CD4-positive, alpha-beta T cell treated with Interleukin-4 for 1 hour (primary cell): ENCODE measurements around the gene COL7A1.

Experiments
- DNase-seq, 2 donors: peaks; one replicate each; pipeline ENCODE4 v3.0.0-alpha.2; 2020 to 2022

The COL7A1 gene

DNA sequence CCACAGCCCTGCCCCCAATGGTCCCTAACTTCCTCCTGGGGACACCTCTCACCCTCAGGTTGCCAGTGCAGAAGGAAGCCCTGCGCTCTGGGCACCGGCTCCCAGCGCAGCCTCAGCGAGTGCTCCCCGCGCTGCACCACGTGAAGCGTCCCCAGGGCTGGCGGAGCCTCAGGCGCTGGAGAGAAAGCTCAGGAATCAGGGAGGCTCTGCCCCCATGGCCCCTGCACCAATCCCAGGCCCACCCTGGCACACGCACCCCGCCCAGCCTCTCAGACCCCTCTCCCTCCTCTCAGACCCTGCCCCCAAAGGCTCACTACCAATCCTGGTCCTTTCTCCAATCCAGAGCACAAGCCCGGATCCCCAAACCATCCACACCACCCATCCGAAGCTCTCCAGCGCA lies 6.9 kb downstream of the COL7A1 start:
- no peak for DNase-seq

DNA sequence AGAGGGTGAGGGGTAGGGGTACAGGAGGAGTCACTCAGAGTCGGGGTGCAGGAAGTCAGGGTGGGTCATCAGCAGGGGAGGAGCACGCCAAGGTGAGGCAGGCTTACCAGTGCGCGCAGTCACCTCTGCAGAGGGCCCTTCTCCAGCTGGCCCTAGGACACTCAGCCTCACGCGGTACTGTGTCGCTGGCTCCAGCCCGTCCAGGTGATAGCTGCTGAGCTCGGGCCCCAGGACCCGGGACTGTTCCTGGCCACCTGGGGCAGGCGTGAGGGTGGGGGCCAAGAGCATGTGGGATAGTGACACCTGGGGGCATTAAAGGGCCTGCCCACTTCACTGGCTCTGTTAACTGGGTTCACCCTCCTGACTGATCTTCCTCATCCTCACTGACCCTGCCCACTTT lies 7.4 kb downstream of the COL7A1 start:
- DNase-seq, result no peak

DNA sequence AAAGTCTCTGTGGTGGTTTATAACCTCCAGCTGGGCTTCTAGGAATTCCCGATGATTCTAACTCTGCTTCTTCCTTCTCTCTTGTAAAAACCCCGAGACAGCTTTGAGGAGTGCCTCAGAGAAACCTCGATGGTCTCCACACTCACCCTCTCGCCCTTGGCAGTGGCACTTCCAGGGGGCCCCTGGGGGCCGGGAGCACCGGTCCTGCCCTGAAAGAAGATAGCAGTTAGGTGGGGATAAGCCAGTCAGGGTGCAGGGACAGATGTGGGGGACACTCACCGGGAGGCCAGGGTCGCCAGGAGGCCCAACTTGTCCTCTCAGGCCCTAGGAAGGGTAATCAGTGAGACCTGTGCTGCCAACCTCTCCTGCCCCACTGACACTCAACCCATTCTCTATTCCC lies 9.7 kb downstream of the COL7A1 start:
- DNase-seq, result no peak

DNA sequence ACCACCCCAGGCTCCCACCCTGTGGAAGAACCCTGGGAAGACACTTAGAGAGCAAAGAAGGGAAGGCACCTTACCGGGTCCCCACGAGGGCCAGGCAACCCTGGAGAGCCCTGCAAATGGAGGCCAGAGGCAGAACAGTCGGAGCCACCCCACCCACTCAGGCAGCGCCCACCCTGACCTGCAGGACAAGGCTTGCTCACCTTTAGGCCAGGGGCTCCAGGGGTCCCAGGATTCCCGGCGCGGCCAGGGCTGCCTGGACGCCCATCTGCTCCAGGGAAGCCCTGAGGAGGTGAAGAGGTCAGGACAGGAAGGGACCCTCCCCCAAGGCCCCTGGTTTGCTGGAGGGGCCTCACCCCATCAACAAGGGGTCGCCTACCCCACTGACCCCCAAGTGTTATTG lies 10.3 kb downstream of the COL7A1 start:
- DNase-seq, result no peak

DNA sequence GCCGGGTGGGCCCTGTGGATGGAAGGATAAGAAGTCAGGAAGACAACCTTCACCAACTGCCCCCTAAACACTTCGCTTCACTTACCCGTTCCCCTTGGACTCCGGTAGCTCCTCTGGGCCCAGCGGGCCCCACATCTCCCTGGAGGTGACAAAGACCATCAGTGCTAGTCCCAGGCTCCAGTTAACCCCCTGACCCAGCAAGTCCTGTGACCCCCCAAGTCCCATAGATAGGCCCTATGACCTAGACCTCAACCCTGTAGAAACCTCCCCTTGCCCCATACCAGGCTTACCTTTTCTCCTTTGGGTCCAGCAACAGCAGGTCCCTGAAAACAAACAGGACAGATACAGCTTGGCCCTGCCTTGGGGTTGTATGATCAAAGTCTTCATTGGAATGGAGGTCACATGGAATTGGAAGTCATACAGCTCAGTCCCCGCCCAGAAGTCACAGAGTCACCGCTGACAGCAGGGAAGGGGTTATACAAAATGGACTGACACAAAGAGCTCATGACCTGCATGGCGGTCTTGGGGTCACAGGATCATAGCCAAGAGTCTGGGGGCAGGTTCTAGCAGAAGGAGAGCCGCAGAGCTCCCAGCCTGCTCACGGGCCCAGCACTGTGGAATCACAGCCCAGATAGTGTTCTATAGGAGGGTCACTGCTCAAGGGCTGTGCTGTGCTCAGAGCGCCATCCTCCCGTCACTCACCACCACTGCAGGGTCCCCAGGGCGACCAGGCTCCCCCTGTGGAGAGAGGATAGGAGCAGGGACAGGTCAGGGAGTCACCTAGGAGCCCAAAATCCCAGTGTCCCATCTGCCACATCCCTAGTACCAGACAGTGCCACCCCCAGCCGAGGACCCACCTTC lies 13.3 kb downstream of the COL7A1 start:
- no peak for DNase-seq

DNA sequence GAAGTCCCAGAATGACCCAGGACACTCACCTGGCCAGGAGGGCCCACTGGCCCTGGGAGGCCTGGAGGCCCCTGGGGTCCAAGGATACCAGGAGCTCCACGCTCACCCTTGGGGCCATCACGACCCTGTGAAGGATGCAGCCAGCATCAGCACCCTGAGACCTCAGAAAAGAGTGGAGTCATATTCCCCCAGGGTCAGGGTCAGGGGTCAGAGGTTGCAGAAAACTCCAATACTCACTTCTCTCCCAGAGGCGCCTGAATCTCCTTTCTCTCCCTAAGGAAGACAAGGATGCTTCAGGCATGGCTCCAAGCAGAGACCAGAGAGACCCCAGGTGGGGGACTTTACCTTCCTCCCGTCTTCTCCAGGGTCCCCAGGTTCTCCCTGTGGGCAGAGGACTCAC lies 18.5 kb downstream of the COL7A1 start:
- no peak for DNase-seq

DNA sequence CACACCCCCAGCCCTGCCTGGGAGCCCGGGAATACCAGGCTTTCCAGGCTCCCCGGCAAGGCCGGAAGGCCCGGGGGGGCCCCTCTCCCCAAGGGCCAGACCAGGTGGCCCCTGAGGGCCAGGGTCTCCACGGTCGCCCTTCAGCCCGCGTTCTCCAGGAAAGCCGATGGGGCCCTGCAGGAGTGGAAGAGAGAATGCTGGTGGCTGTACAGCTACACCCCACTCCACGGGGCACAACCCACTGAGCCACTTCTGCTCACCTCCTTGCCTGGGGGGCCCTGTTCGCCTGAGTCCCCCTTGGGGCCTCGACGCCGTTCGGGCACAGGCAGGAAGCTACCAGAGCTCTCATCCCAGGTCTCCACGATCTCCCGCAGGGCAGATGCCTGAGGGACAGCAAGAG lies 19.8 kb downstream of the COL7A1 start:
- DNase-seq, result no peak

DNA sequence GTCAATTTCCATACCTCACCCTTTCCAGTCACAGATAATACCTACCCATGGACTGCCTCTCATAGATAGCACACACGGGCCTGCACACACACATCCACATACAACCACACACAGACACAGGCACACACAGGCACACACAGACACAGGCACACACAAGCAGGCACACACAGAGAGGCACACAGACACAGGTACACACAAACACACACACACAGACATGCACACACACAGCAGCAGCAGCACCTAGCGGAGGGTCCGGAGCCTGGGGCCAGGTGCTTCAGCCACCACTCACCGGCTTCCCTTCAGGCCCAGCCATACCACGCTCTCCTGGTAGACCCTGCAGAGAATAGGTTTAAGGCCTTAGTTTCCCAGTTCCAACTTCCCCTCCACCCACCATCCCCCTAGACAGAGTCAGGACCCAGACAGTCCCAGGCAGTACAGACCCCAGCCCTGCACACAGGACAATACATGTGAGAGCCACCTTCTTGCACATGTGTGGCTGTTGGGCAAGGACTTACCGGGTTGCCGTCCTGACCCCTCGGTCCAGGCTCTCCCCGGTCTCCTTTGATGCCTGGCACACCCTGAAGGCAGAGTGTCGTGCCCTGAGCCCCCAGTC lies 21.1 kb downstream of the COL7A1 start:
- DNase-seq, result no peak

DNA sequence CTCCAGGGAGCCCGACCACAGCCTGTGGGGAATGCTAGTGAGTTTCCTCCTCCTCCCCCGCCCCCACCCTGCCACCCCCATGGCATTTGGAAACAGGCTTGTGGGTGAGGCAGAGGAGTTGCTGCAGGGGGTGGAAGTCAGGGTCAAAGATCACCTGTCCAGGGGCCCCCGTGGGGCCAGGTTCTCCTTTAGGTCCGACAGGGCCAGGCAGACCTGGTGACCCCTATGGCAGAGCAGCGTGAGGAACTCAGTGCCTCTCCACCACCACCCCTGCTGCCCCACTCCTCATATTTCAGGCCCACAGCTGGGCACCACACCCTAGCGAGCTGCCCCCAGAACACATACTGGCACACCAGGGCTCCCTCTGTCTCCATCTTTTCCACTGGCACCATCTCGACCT lies 22.6 kb downstream of the COL7A1 start:
- no peak for DNase-seq

DNA sequence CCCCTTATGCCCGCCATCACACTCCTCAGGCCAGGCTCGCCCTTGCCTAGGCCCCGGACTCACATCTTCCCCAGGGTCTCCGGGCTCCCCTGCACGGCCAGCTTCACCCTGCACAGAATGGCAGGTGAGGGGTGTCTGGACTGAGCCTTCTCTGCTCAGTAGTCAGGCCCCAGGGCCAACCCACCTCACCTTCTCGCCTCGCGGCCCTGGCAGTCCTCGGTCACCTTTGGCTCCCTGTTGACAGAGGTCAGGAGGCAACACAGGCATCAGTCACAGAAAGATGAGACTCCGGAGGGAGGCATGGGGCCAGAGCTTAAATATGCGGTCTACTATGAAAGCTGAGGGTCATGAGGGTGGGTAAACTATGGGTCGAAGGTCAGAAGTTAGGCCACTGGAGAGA lies 23.2 kb downstream of the COL7A1 start:
- DNase-seq, result no peak

DNA sequence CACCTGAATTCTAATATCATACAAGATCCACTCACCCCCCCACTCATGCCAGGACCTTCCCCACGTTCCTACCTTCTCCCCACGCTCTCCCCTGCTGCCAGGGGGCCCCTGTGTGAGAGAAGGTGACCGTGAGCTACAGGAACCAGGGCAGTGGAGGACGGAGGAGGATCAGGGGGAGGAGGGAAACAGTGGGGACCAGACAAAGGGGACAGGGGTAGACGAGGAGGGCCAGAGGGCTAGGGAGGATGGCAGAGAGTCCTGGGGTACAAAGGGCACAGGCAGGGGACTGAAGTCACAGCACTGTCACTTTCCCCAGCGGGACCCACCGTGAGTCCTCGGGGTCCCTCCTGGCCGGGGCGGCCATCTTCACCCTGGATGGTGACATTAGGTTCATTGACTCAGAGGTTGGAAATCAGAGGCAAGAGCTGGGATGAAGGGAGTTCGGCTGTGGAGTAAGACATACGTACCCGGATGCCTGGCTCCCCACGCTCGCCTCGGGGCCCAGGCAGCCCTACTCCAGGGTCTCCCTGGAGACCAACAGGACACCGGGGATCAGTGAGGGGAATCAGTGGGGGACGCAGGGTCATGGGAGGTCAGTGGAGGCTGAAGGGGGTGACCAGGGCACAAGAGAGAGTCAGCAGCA lies 25.2 kb downstream of the COL7A1 start:
- DNase-seq, result no peak

DNA sequence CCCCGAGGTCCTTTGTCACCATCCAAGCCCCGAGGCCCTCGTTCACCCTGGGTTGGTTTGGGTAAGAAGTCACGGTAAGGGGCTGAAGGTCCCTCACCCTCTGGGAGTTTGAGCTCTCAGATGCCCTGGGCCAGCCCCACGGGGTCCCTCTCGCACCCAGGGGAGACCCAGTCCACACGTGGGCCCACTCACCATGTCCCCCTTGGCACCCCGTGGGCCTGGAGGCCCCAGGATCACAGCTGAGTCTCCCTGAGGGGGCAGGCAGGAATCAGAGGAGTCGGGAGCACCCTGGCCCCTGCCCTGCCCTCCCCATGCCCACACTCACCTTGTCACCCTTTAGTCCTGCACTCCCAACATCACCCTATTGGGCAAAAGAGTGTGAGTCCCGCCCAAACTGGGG lies 25.7 kb downstream of the COL7A1 start:
- DNase-seq, result no peak

DNA sequence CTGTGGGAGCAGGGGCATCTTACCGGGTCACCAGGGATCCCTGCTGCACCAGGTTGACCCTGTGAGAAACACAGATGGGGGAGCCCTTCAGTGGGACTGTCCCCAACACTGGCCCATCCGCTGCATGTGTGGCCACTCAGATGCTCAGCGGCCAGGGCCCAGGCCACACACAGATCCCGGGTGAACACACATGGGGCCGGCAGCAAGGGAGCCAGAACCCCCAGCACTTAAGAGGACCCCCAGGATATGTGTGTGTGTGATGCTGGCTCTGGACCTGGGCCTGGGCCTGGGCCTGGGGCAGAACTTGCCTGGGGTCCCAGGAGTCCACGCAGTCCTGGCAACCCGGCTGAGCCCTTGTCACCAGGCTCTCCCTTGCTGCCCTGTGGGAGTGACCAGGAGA lies 26.7 kb downstream of the COL7A1 start:
- DNase-seq, result no peak

DNA sequence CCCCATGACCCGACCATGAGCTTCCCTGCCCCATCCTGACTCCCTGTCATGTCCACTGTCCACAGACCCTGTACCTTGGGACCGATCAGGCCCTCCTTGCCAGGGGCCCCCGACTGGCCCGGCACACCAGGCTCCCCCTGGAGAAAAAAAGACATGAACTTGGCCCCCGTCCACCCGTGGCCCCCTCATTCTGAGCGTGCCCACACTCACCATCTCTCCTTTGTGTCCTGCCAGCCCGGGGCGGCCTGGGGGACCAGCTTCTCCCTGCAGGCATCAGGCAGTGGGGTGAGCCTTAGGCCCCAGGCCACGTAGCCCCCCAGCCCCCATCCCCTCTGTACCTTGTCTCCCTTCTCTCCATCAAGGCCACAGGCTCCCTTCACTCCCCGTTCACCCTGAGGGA lies 27.6 kb downstream of the COL7A1 start:
- no peak for DNase-seq

DNA sequence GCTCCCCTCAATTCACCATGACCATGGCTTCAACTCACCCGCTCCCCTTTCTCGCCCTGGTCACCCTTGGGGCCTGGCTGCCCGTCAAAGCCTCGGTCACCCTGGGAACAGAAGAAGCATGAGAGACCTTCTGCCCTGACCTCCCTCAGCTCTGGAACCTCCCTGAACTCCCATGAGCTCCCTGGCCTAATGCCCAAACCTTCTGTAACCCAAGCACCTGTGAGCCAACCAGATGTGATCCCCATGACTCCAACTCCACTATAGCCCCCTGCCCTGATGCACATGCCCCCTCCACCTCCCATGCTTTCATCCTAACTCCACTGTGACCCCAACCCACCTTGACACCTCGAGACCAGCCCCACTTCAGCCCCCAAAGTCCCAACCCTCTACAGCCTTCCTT lies 28.0 kb downstream of the COL7A1 start:
- no peak for DNase-seq

DNA sequence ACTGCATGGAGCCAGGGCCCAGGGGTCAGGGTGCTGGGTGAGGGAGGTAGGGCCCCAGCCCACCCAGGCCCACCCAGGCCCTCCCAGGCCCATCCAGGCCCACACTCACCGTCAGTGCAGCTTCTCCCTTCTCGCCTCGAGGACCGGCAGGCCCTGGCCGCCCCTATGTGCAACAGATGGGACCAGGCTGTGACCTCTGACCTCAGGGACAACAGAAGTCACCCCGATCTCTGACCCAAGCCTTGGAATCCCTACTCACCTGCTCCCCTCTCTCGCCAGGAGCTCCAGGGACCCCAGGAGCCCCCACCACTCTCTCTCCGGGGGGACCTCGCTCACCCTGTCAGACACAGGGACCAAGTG lies 28.7 kb downstream of the COL7A1 start:
- no peak for DNase-seq

DNA sequence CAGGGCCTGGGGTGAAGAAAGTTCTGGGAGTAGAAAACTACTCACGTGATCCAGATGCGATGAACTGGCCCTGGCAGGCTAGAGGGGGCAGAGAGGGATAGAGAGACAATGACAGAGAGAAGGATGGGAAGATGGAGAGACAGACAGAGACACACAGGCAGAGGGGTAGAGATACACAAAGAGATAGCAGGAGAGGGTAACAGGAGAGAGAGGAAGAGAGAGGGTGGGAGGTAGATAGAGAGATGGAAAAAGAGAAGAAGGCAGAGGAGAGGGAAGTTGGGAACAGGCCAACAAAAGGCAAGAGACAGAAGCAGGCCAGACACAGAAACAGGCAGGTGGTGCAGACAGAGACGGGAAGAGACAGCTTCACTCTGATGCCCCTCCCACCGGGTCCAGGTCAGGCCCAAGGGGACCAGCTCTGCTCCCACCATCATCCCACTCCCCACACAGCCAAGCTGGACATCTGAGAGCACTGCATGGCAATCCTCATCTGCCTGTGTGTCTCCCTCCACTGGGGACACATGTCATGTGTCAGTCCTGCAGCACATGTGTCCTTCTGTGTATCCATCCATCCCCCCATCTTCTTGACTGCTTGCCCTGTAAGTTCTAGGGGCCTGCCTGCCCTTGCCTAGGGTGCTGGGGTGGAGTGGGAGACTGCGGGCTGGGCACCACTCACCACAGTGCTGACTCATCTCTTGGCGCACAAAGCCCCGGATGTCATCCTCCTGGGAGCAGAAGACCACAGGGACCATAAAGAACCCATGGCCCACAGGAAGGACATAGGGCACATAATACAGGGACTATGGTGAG lies 29.3 kb downstream of the COL7A1 start:
- DNase-seq, result peak in 1 of 2 donors; percentile 48

DNA sequence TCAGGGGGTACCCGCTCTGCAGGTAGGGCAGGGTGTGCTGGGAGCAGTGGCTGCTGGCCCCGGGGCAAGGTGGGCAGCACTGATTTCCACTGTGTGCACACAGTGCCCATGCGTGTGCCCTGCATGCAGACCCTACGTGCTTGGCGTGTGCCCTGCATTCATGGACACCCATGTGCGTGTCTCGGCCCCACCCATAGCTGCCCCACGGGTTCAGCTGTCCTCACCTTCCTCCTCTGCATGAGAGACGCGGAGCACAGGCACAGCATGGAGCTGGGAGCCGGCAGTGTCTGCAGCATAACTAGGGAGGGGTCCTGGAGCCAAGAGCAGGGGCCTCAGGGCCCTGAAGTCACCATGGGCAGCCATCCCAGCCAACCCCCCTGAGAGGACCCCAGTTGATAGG lies 29.9 kb downstream of the COL7A1 start:
- DNase-seq, result no peak

DNA sequence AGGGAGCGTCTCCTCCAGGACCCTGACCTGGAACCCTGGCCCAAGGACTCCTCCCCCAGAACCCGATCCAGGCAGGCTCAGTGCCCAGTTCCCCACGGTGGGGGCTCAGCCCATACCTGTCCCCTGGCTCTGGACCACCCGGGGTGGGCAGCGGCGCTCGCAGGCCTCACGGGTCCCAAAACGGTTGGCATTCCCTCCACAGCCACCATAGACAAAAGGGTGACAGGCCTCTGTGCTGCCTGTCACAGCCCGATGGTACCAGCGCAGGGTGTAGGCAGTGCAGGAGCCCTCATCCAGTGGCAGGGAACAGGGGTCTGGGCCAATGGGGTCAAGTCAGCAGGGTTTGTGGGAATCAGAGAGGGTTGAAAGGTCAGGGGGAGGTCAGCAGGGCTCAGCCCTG lies 30.5 kb downstream of the COL7A1 start:
- DNase-seq, result no peak

DNA sequence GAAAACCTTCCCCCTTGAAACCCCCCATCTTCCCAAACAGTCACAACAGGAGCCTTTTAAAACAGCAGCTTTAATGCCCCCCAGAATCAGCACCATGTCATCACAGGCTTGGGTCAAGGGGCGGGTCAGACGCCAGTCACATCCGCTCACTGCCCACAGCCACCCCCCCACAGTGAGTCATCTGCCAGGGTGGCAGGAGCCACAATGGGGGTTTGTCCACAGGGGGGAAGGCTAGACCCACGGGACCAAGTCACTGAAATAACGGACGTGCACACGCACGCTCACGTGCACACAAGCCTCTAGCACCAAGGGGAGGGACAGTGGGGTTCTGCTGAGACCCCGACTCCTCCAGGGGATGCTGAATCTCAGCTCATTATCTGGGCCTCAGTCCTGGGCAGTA lies 31.1 kb downstream of the COL7A1 start:
- DNase-seq, result peak; percentile 58 to 84

DNA sequence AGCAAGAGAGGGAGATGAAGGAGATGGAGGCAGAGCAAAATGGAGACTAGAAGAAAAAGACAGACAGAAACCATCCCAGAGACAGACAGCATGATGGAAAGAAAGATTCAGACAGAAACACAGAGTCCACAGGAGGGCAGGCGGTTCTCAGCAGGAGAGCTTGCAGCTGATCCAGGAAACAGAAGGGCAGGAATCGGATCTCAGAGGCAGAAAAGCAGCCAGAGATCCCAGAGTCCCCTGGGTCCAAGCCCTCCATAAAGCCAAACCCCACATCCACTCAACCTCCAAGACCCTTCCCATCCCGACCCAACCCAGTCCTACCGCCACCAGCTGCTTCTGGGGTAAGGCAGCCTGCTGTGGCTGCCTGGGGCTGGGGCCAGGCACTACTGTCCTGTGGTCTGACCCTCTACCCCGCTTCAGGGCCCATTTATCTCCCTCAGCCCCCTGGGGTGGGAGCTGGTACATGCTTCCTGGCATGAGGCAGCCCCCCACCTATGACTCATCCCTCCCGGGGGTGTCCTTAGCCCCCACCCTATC lies 31.7 kb downstream of the COL7A1 start, which contains the start of gene UCN2:
TSS of gene UCN2 (minus strand) at position 400 of the 537 bp plus-strand sequence. CDS start 657 bp downstream, outside the sequence.
- DNase-seq, result no peak

DNA sequence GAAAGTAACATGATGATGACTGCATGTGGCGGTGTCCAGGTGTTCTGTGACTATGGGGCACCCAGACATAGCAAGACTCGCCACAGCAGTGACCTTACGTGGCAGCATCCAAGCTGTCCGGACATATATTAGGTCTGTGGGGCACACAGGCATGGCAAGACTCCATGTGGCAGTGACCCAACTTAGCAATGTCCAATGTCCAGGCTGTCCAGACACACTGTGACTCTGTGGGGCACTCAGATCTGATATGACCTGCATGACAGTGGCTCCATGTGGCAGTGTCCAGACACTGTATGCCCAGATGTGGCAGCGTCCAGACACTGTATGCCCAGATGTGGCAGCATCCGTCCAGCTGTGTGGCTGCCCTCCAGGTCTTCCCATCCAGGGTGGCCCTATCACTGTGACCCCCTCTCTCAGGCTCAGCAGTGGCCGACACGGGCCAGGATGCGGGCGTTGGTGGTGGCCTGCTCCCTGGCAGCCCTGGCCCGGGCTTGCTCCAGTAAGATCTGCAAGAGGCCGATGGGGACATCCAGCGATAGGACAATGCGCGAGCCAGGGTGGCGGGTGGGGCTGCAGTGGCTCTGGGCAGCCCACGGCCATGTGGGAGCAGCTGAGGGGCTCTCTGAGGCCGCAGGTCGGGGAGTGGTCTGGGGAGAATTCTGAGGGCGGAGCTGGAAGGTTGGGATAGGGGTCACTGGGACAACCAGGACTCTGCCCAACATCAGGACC lies 32.6 kb downstream of the COL7A1 start:
- no peak for DNase-seq
